Measurements from ENCODE around the gene SLC44A1.
A peak's percentile ranks its signal among the peaks of the same experiment; 100 is the strongest.

The SLC44A1 gene

DNA sequence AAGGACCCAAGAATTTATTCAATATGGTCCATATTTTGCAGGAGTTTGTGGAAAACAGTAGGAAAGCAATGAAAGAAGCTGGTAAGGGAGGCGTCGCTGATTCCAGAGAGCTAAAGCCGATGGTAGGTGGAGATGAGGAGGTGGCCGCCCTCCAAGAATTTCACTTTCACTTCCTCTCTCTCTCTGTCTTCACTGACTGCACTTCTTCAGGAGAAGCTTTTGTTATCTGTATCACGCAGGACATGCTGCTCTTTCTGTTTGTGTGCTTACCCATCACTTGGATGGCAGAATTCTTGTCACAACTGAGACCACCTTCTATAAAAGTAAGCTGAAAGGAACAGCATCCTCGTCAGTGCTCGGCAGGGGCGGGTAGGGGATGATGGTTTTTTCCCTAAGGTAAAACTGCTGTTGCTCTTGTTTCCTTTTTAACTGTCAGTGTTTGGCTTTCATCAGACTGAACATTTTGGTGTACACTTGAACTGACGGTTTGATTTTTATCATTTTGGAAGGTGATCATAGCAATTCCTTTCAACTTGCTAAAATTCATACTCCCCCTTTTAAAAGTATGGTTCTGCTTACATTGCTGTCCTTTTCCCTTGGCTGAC is 141.0 kb downstream of the SLC44A1 start:
- intact Hi-C loops (cut with DNase I; ENCODE audit: low total_unique reads): no loop called here
- H3K27ac ChIP-seq: no peak overlapping the region
- H3K36me3 ChIP-seq: peaks cover 8 to 22% (median 13%) of the 10 kb centered on the region in 3 donors
- H3K27me3 ChIP-seq: no peaks in the 10 kb centered on the region
- no peak overlapping the region for H3K4me3 ChIP-seq
- TF ChIP-seq, protein P1, sequence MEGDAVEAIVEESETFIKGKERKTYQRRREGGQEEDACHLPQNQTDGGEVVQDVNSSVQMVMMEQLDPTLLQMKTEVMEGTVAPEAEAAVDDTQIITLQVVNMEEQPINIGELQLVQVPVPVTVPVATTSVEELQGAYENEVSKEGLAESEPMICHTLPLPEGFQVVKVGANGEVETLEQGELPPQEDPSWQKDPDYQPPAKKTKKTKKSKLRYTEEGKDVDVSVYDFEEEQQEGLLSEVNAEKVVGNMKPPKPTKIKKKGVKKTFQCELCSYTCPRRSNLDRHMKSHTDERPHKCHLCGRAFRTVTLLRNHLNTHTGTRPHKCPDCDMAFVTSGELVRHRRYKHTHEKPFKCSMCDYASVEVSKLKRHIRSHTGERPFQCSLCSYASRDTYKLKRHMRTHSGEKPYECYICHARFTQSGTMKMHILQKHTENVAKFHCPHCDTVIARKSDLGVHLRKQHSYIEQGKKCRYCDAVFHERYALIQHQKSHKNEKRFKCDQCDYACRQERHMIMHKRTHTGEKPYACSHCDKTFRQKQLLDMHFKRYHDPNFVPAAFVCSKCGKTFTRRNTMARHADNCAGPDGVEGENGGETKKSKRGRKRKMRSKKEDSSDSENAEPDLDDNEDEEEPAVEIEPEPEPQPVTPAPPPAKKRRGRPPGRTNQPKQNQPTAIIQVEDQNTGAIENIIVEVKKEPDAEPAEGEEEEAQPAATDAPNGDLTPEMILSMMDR (IDR thresholded peaks at IDR 0.05): no peak
- no peaks in the 10 kb centered on the region for H3K4me1 ChIP-seq
- H3K9me3 ChIP-seq: no peaks in the 10 kb centered on the region
- DNase-seq: peak in 1 of 2 donors; percentile 24

DNA sequence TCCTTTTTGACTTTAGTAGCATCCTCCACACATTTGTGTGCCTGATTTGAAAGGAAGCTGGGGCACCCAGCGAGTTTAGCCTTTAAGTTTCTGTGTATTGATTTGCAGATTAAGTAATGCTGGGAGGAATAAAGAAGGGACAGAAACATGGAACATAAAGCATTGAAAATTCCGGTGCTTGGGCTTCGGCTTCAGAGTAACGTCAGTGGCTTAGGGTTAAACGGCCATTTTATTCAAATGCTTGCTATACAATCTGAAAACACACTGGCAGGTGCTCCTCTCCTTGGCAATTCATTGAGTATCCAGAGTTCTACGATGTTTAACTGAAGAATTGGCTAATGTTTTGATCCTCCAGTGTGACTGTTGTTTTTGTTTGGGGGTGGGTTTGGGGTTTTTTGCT is 145.3 kb downstream of the SLC44A1 start:
- Histone ChIP-seq H3K4me3 (no peak overlapping the region), H3K27ac (no peak overlapping the region), H3K9me3 (no peaks in the 10 kb centered on the region), H3K27me3 (no peaks in the 10 kb centered on the region), H3K4me1 (no peaks in the 10 kb centered on the region), H3K36me3 (peaks cover 0 to 13% (median 10%) of the 10 kb centered on the region in 3 donors)
- TF ChIP-seq, protein P1 (IDR thresholded peaks at IDR 0.05): no peak
- intact Hi-C loops (cut with DNase I; ENCODE audit: low total_unique reads): no loop called here
- DNase-seq: no peak

DNA sequence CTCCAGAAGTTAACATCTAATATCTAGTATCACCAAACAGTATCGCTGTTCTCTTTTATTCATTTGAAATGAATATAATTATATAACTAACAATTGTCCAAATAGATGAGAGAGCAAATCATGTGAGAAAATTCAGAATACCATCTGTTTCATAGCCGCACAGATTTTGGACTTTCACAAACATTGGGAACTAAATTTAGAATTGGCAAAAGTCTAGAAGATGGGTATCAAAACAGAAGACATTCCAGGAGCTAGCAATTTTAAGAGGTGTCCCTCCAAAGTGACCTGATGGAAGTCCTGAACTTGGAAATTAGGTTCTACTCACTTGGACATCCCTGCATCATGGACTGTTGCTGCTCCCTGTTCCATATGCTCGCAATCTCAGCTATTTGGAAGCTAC is 146.4 kb downstream of the SLC44A1 start:
- no peak for DNase-seq
- Histone ChIP-seq H3K4me1 (no peaks in the 10 kb centered on the region), H3K4me3 (no peak overlapping the region), H3K27ac (no peak overlapping the region), H3K27me3 (no peaks in the 10 kb centered on the region), H3K36me3 (peaks cover 0 to 6% (median 6%) of the 10 kb centered on the region in 3 donors), H3K9me3 (no peaks in the 10 kb centered on the region)
- intact Hi-C loops (cut with DNase I; ENCODE audit: low total_unique reads): no loop called here
- TF ChIP-seq, protein P1 (IDR thresholded peaks at IDR 0.05): no peak

DNA sequence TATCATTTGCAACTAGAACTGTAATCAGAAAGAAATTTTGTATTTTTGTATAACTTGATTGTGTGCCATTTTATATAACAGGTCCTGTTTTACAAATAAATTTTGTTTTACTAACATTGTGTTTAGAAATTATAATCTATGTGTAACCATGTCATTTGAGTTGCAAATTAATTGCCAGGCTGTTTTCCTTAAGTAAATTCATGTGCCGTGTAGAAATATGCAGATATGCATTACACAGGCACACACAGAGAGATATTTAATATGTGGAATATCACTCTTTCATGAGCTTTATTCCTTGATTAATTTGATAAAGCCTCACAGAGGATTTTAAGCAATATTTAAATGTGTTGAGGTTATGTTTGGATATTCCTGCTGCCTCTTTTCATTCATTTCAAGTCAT is 146.8 kb downstream of the SLC44A1 start:
- DNase-seq: no peak
- no peaks in the 10 kb centered on the region for H3K4me1 ChIP-seq
- no peak overlapping the region for H3K27ac ChIP-seq
- H3K27me3 ChIP-seq: no peaks in the 10 kb centered on the region
- intact Hi-C loops (cut with DNase I; ENCODE audit: low total_unique reads): no loop called here
- no peak overlapping the region for H3K4me3 ChIP-seq
- TF ChIP-seq, protein P1 (IDR thresholded peaks at IDR 0.05): no peak
- no peaks in the 10 kb centered on the region for H3K9me3 ChIP-seq
- H3K36me3 ChIP-seq: peaks cover 0 to 4% (median 3%) of the 10 kb centered on the region in 3 donors

DNA sequence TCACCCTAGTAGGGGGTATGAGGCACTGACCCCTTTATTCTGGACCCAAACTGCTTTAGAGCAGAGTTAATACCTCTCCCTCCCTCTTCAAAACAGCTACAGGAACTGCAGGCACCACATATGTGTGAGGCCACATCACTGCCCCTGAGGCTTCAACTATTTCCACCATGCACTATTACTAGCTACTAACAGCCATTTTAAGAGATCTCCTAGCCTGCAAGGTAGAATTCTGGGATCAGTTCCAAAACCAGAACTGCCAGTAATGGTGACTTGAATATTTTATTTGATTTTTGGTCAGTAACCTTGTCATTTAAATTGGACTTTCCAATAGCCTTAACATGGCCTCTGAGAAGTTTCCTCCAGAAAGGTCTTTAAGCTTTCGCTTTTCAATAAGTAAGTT is 148.1 kb downstream of the SLC44A1 start:
- intact Hi-C loops (cut with DNase I; ENCODE audit: low total_unique reads): no loop called here
- Histone ChIP-seq H3K4me3 (no peak overlapping the region), H3K27me3 (no peaks in the 10 kb centered on the region), H3K36me3 (peaks cover 0 to 4% (median 0%) of the 10 kb centered on the region in 3 donors), H3K9me3 (no peaks in the 10 kb centered on the region), H3K27ac (no peak overlapping the region), H3K4me1 (no peaks in the 10 kb centered on the region)
- no peak for DNase-seq
- TF ChIP-seq, protein P1 (IDR thresholded peaks at IDR 0.05): no peak
